ENCODE results near the gene GOLGA8M.
"Not testable (repeated sequence)": the region's sequence is repeated elsewhere in the genome, so short reads cannot be mapped to it uniquely, and the experiment has no call there.

Gene GOLGA8M

DNA sequence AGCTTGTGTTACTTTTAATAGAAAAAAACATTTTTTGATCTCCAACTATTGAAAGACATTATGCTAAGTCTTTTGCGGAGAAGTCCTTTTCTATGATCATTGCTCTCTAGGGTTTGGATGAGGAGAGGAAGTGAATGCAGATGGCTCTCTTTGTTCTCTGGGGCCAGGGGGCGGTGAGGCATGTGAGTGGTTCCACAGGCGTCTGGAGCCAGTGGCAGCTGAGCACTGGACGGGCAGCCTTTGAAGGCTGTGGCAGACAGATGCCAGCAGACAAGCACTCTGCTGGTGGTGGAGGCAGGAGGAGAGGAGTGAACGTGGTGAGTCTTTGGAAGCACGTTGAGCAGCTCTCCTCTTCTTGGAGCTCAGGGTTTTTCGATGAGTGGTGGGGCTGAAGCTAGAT, 51.5 kb downstream of the GOLGA8M start:
- DNase-seq = not testable (repeated sequence)

DNA sequence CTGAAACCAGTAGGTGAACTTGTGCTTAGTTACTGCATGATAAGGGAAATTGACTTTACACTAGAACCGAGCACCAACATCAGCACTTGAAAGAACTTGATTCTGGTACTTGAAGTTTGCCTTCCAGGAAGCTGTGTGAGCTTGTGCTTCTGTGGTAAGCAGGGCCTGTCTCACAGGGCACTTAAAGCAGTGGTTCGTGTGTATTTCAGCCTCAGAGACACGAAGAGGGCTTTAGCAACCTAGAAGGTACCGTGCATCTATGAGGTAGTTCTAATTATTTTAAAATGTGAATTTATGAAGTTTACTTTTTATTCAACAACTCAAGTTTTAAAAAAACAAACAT, 56.2 kb downstream of the GOLGA8M start:
- DNase-seq = not testable (repeated sequence)

DNA sequence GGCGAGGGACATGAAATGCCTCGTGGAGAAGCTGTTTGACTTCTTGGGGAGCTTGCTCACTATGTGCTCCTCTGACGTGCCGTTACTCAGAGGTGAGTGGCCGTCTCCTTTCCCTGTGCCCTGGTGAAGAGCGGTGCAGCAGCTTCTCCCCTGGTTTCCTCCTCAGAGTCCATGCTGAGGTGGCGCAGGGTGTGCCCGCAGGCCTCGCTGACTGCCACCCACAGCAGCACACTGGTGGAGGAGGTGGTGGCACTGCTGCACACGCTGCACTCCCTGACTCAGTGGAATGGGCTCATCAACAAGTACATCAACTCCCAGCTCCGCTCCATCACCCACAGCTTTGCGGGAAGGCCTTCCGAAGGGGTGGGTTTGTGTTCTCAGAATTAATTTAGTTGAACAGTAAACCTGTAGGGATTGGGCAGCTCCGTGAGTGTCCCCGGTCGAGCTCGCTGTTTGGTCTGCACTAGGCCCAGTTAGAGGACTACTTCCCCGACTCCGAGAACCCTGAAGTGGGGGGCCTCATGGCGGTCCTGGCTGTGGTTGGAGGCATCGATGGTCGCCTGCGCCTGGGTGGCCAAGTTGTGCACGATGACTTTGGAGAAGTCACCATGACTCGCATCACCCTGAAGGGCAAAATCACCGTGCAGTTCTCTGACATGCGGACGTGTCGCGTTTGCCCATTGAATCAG, 56.7 kb downstream of the GOLGA8M start:
- not testable (repeated sequence) for DNase-seq

DNA sequence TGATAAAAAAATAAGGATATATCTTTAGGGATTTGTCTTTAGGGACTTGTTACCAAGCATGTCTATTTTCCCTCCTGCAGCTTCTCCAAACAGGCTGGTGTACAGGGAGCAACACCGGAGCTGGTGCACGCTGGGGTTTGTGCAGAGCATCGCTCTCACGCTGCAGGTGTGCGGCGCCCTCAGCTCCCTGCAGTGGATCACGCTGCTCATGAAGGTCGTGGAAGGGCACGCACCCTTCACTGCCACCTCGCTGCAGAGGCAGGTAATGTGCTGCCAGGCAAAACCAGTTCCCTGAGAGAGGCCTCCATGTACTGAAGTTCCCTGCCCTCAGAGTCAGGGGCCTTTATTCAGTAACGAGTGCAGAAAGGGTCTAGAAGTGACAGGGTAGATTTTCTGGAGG, 58.0 kb downstream of the GOLGA8M start:
- not testable (repeated sequence) for DNase-seq

DNA sequence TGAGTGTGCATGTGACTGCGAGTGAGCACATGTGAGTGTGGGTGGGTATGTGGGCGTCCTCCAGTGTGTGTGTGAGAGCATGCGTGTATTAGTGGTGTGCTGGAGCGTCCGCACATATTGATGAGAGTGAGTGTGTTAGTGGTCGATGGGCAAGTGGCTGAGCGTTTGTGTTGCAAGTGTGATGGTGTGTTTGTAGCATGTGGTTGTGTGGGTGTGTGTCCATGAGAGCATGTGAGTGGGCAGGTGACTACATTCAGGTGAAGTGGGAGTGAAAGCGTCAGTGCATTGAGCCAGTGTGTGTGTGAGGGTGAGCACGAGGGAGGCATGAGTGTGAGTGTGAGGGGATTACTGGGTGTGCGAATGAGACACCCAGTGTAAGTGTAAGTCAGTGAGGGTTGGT, 59.7 kb downstream of the GOLGA8M start:
- DNase-seq = not testable (repeated sequence)
